Endothelial cell of umbilical vein (primary cell): ENCODE results near the gene EPB41L4B.

Source experiments
- POLR2A ChIP-seq: IDR thresholded peaks from 2 replicates; pipeline ENCODE4 v1.6.1; 2012; ENCODE audit warnings: low read depth, mild to moderate bottlenecking, control low read depth, low read length
- POLR2AphosphoS5 ChIP-seq: IDR thresholded peaks from 2 replicates; pipeline ENCODE4 v1.6.1; 2012; ENCODE audit warnings: low read depth, mild to moderate bottlenecking, control low read depth, low read length, moderate library complexity; ENCODE audit not compliant: insufficient read depth
- TF ChIP-seq, protein P1 (sequence below), 2 donors: IDR thresholded peaks; 1 replicate in 1 of 2; 2 replicates in 1 of 2; pipeline ENCODE4 v1.5.1; 2011; ENCODE audit warnings: low read length in 2 of 2, mild to moderate bottlenecking in 2 of 2, moderate library complexity in 2 of 2, control low read depth in 1 of 2, inconsistent platforms in 1 of 2, low read depth in 1 of 2; ENCODE audit not compliant: insufficient read depth in 1 of 2; ENCODE audit errors: extremely low read depth in 1 of 2

DNA sequence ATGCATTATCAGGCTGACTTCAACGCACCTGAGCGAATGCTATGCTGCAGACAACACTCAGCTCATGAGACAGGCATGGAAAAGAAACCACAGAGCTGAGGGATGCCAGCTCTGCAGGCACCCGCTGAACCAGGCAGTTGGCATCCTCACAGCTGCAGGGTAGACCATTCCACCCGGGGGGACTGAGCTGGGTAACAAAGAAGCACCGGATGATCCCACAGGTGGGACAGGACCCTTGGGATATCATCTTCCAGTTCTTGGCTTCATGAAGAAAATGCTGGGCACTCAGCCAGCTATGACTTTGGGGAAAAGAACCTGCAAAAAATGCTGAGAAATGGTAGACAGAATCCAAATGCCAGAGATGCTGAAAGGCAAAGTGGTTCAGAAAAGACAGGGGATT lies 9.6 kb downstream of the EPB41L4B start:
- TF ChIP-seq POLR2A (no peak), POLR2AphosphoS5 (no peak)
- TF ChIP-seq, protein P1, sequence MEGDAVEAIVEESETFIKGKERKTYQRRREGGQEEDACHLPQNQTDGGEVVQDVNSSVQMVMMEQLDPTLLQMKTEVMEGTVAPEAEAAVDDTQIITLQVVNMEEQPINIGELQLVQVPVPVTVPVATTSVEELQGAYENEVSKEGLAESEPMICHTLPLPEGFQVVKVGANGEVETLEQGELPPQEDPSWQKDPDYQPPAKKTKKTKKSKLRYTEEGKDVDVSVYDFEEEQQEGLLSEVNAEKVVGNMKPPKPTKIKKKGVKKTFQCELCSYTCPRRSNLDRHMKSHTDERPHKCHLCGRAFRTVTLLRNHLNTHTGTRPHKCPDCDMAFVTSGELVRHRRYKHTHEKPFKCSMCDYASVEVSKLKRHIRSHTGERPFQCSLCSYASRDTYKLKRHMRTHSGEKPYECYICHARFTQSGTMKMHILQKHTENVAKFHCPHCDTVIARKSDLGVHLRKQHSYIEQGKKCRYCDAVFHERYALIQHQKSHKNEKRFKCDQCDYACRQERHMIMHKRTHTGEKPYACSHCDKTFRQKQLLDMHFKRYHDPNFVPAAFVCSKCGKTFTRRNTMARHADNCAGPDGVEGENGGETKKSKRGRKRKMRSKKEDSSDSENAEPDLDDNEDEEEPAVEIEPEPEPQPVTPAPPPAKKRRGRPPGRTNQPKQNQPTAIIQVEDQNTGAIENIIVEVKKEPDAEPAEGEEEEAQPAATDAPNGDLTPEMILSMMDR (IDR thresholded peaks at IDR 0.05; ENCODE audit: extremely low read depth in 1 of 2, insufficient read depth in 1 of 2, low read depth in 1 of 2, low read length in 2 of 2) = no peak
